BE2C (cell line): ENCODE results near the gene ANKRD33B.

Experiments
- DNase-seq: peaks from one replicate; pipeline ENCODE4 v3.0.0-alpha.2; 2020
- H3K27me3 ChIP-seq: fragments of 250-450 bp; sonication (Bioruptor Pico); 2 replicates; pipeline ENCODE4 v1.5.1; 2020; ENCODE audit warnings: mild to moderate bottlenecking
- H3K36me3 ChIP-seq: fragments of 250-450 bp; sonication (Bioruptor Pico); 2 replicates; pipeline ENCODE4 v1.5.1; 2020; ENCODE audit warnings: mild to moderate bottlenecking
- H3K4me1 ChIP-seq: fragments of 250-450 bp; sonication (Bioruptor Pico); 2 replicates; pipeline ENCODE4 v1.5.1; 2020
- H3K4me3 ChIP-seq: 2 replicates; pipeline ENCODE4 v1.5.1; 2011; ENCODE audit warnings: low read depth, low read length
- H3K9me3 ChIP-seq: fragments of 250-450 bp; sonication (Bioruptor Pico); 2 replicates; pipeline ENCODE4 v1.5.1; 2020
- TF ChIP-seq, protein P1 (sequence below): IDR thresholded peaks from 2 replicates; pipeline ENCODE4 v1.5.1; 2012; ENCODE audit warnings: mild to moderate bottlenecking, low read depth, low read length

ANKRD33B gene

DNA sequence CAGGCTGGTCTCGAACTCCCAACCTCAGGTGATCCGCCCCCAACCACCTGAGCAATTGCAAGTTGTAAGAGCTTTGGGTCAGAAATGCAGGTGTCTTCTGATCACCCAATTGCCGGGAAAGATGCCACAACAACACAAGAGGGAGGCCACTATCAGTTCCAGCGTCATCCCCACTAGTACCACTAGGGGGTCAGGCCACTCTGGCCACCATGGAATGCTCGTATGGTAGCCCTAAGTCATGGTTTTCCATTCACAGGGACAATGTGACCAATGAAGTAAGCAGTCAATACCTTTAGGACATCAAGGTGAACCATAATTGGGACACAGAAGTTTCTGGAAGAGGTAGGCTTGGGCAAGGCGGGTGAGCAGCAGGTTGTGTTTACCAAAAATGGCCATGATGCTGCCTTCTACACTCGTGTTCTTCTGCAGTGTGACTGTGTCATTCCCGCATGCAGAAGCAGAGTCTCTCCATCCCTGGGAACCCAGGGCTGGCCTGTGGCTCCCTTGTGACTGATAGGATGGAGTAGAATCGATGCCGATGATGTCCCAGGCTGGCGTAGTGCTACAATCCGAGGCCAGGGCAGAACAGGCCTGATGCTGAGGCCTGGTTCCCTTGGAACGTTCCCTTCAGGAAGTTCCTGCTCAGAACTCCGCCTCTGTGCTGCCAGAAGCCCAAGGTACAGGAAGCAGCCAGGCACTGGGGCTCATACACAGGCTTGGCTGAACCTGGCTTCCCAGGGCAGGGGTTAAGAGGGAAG, 42.2 kb upstream of the ANKRD33B start:
- DNase-seq = peak; percentile 38
- H3K9me3 ChIP-seq = no peaks in the 10 kb centered on the region
- TF ChIP-seq, protein P1, sequence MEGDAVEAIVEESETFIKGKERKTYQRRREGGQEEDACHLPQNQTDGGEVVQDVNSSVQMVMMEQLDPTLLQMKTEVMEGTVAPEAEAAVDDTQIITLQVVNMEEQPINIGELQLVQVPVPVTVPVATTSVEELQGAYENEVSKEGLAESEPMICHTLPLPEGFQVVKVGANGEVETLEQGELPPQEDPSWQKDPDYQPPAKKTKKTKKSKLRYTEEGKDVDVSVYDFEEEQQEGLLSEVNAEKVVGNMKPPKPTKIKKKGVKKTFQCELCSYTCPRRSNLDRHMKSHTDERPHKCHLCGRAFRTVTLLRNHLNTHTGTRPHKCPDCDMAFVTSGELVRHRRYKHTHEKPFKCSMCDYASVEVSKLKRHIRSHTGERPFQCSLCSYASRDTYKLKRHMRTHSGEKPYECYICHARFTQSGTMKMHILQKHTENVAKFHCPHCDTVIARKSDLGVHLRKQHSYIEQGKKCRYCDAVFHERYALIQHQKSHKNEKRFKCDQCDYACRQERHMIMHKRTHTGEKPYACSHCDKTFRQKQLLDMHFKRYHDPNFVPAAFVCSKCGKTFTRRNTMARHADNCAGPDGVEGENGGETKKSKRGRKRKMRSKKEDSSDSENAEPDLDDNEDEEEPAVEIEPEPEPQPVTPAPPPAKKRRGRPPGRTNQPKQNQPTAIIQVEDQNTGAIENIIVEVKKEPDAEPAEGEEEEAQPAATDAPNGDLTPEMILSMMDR = peak; percentile 64
- no peak overlapping the region for H3K4me3 ChIP-seq
- no peaks in the 10 kb centered on the region for H3K27me3 ChIP-seq
- no peaks in the 10 kb centered on the region for H3K36me3 ChIP-seq
- H3K4me1 ChIP-seq = peaks cover 6% of the 10 kb centered on the region; the same call in 1 of the 2 replicates

DNA sequence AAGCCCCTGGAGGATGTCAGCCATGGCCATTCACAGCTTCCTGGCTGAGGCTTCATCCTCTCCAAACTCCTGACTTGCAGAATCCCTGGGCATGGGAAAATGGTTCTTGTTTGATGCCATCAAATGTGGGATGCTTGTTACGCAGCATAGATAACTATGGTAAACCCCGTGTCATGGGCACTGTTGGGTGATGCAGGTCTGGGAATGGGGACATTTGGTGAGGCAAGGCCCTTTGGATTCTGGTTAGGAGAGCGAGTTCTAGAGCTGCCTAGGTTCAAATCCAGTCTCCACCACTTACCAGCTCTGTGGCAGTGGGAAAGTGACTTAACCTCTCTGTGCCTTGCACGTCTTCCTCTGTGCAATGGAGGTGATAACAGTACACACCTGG, 41.7 kb upstream of the ANKRD33B start:
- TF ChIP-seq, protein P1 = no peak
- H3K4me1 ChIP-seq = peaks cover 6% of the 10 kb centered on the region; the same call in 1 of the 2 replicates
- no peak overlapping the region for H3K4me3 ChIP-seq
- DNase-seq = no peak
- no peaks in the 10 kb centered on the region for H3K27me3 ChIP-seq
- H3K9me3 ChIP-seq = no peaks in the 10 kb centered on the region
- no peaks in the 10 kb centered on the region for H3K36me3 ChIP-seq

DNA sequence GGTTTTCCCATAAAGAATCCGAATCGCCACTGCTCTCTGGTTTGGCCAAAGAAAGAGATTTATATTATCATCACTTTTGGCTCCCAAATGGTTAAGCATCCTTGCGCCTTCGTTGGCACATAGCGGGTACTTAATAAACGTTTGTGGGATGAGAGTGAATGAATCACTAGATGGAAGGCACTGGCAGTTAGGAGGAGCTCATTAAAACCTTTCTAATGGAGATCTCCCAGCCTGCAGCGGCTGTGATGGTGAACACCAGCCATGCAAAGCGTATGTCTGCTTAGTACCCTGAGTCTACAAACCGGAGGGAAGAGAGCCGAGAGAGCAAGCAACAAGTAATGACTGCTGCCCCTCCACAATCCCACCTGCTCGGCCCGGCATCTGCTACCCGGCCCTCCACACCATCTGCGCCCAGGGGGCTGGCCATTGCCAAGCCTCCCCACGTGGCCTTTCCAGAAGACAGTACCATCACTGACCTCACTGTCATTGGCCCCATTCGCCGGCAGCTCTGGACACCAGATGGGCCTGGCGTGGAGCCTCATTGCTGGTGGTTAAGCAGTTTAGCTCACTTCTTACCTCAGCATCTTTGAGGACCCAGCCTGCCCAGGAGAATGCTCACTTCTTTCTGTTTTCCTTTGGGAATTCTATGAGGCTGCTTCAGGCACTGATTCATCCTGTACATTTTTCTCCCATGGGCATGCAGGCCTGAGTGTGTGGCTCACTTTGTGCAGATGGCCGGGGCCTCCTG, 39.3 kb upstream of the ANKRD33B start:
- no peaks in the 10 kb centered on the region for H3K9me3 ChIP-seq
- H3K36me3 ChIP-seq = no peaks in the 10 kb centered on the region
- DNase-seq = peak; percentile 41
- TF ChIP-seq, protein P1 = no peak
- no peaks in the 10 kb centered on the region for H3K27me3 ChIP-seq
- H3K4me1 ChIP-seq = peaks cover 11% of the 10 kb centered on the region
- no peak overlapping the region for H3K4me3 ChIP-seq

DNA sequence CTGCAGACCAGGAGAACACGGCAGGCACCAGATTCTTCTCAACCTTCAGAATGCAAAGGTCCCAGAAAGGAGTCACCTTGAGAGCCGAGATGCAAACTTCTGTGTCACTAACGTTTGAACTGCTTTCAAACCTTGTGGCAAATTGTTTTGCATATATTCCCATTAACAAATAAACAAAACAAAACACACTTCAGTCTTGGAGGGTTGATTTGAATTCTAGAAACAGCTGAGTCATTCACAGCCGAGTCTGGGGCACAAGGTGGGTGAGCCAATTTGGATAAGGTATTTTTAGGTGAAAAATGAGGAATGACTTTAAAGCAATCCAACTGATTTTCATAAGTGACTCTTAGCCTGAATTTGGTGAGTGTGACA, 38.8 kb upstream of the ANKRD33B start:
- Histone ChIP-seq H3K4me3 (no peak overlapping the region), H3K36me3 (no peaks in the 10 kb centered on the region), H3K9me3 (no peaks in the 10 kb centered on the region), H3K27me3 (no peaks in the 10 kb centered on the region), H3K4me1 (peaks cover 11% of the 10 kb centered on the region)
- no peak for DNase-seq
- TF ChIP-seq, protein P1 = no peak

DNA sequence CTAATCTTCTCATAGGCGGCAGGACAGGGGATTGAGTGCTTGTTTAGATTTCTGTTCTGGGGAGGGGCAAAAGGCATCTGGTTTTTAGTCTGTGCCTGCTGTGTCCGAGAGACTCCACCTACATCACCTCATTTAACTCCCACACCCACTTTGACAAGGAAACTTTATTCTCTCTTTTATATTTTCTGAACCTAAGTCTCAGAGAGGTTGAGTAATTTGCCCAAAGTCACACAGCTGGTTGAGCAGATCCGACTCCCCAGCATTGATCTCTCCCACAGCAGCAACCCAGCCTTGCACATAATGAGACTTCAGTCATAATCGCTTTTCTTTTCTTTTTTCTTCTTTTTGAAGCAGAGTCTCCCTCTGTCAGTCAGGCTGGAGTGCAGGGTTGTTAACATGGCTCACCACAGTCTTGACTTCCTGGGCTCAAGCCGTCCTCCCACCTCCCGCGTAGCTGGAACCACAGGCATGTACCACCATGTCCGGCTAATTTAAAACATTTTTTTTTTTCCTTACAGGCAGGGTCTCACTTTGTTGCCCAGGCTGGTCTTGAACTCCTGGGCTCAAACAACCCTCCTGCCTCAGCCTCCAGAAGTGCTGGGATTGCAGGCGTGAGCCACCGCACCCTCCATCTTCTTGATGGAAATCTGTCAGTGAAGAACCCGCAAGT, 36.5 kb upstream of the ANKRD33B start:
- no peak overlapping the region for H3K4me3 ChIP-seq
- peaks cover 11% of the 10 kb centered on the region for H3K4me1 ChIP-seq
- H3K36me3 ChIP-seq = no peaks in the 10 kb centered on the region
- TF ChIP-seq, protein P1 = no peak
- H3K27me3 ChIP-seq = no peaks in the 10 kb centered on the region
- no peak for DNase-seq
- H3K9me3 ChIP-seq = no peaks in the 10 kb centered on the region
